ENCODE data around the gene CR1.
"Not testable (repeated sequence)": the region's sequence is repeated elsewhere in the genome, so short reads cannot be mapped to it uniquely, and the experiment has no call there.

- TF ChIP-seq, protein P1, sequence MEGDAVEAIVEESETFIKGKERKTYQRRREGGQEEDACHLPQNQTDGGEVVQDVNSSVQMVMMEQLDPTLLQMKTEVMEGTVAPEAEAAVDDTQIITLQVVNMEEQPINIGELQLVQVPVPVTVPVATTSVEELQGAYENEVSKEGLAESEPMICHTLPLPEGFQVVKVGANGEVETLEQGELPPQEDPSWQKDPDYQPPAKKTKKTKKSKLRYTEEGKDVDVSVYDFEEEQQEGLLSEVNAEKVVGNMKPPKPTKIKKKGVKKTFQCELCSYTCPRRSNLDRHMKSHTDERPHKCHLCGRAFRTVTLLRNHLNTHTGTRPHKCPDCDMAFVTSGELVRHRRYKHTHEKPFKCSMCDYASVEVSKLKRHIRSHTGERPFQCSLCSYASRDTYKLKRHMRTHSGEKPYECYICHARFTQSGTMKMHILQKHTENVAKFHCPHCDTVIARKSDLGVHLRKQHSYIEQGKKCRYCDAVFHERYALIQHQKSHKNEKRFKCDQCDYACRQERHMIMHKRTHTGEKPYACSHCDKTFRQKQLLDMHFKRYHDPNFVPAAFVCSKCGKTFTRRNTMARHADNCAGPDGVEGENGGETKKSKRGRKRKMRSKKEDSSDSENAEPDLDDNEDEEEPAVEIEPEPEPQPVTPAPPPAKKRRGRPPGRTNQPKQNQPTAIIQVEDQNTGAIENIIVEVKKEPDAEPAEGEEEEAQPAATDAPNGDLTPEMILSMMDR (IDR thresholded peaks at IDR 0.05): not testable (repeated sequence)
- TF ChIP-seq EZH2 (IDR thresholded peaks at IDR 0.05): not testable (repeated sequence)
Measured at GRCh38 chr1:207633699-207634289, 137.8 kb downstream of the CR1 start.

Data from neural progenitor cell (in vitro differentiated cells).